Forelimb muscle (tissue), 1 donor: ENCODE measurements around the gene PLA2G4D. TPM values are rescaled to one million over a fixed set of nuclear protein-coding genes. Genes with fewer than 3 reads are reported as not detected.

ENCODE experiments used
- DNase-seq: peaks from one replicate; pipeline ENCODE4 v3.0.0-alpha.2; 2013; ENCODE audit warnings: low read depth
- polyA plus RNA-seq: library from polyadenylated mRNA; unstranded; fragments of 120-200 nt; gene quantifications from one replicate; pipeline ENCODE4 v1.2.1, GENCODE V29; 2013; ENCODE audit not compliant: insufficient read length

The PLA2G4D gene
- 0.14 TPM for polyA plus RNA-seq

DNA sequence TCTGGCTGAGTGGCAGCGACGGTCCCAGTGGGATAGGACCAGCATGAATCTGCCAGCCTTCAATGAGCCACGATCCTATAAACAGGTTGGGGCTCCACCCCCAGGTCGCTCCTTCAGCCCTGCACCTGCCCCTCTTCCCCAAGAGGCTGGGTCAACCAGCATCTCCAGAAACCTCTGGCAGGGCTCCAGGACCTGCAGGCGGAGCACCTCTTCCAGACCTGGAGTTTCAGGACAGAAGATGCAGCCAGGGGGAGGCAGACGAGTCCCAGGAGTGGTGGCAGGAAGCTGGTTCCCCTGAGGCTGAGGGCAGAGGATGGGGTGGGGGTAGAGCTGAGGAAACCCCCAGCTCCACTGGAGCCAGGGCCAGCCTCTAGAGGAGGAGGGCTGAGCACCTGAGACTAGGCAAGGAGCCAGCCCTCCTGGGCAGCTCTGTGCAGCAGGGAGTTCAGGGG, at the start of gene PLA2G4D:
Gene PLA2G4D, minus strand, starts transcription at position 51 of the 452 bp plus-strand sequence. CDS start 103 bp downstream, outside the sequence.
- DNase-seq: no peak

DNA sequence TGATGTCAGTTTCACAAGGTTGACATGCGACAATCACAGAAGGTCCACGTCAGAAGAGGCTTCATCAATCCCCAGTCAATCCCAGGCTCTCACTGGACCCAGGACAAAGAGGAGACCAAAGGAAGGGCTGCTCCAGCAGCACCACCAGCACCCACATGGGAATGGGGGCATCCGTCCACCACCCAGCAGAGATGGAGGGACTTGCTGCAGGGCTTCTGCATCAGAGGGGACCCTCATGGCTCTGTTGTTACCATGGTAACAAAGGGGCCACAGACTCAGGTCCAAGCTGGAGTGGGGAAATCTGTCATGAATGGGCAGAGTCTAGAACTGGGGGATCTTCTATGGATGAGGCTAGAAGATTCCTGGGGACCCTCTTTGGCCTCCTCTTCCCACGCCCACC, 49.0 kb upstream of the PLA2G4D start:
- no peak for DNase-seq

DNA sequence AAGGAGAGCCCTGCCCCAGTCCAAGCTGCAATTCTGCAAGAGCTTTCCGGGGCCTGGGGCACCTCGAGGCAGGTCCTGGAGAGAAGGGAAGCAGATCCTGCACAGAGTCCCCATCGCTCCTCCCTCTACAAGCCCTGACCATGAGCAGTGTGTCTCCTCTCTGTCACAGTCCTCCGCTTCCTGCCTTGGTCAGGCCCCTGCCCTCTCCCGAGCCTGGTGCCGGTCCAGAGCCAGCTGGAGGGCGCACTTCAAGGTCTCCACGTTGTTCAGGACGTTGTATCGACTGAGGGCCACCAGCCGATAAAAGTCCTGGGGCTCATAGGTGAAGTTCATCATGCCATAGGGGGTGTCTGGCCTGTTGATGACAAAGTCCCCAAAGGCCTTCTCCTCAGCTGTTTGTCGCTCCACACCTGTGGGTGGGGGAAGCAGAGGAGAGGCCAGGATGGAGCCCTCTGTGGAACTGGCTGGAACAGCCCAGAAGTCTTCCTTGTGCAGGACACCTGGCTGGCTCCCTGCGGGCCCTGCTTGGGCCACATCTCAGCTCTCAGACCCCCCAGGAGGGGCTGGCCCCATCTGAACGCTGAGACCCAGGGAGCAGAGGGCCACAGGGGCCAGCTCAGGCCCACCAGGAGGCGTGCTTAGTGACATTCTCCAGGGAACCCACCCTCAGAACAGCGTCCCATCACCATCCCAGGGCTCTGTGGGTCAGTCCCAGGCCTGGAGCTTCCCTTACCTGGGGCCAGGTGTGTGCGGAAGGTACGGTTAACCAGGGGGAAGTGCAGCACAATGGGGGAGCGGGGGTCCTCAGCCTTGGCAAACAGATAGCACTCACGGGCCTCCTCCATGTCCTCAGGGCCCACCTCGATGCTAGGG, 47.7 kb upstream of the PLA2G4D start:
- no peak for DNase-seq

DNA sequence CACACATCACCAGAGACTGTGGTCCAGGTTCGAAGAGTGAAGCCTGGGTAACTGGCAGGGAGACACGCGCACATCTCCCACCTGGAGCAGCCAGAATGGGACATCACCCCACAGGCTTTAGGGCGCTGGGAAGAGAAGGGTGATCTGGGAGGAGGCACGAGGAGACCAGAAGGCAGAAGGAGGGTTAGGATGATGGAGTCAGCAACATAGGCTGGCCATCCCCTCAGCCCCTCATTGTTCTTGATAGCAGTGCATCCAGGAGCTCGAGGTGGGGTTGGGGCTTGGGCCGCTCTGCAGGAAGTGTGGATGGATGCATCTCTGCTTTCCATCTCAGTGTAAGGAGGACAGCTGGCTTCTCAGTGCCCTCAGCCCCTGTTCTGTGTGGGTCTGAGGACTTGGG, 46.9 kb upstream of the PLA2G4D start:
- DNase-seq: no peak

GRCh38 chr15:42140383-42141070, 46.2 kb upstream of the PLA2G4D start:
- no peak for DNase-seq

GRCh38 chr15:42139596-42139995, 45.2 kb upstream of the PLA2G4D start:
- no peak for DNase-seq

DNA sequence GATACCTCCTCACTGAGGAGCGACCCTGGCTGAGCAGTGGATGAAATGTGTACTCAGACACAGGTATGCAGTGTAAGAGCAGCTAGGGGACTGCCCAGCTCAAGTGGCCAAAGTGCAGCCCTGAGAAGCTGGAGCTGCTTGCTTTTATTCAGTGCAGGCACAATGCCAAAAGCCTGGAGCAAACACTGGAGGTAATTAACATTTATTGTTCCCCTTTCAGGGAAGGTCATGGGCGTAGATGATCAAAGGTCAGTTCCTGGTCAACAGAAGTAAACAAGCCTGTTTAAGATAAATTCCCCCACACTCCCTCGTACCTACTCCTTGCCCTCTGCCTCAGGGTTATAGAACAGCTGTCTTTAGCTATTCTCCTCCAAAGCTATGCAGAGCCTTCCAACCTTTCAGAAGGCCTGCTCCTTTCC, 44.6 kb upstream of the PLA2G4D start:
- no peak for DNase-seq

- DNase-seq: no peak
Observed at GRCh38 chr15:42138411-42138810, 44.0 kb upstream of the PLA2G4D start.

DNA sequence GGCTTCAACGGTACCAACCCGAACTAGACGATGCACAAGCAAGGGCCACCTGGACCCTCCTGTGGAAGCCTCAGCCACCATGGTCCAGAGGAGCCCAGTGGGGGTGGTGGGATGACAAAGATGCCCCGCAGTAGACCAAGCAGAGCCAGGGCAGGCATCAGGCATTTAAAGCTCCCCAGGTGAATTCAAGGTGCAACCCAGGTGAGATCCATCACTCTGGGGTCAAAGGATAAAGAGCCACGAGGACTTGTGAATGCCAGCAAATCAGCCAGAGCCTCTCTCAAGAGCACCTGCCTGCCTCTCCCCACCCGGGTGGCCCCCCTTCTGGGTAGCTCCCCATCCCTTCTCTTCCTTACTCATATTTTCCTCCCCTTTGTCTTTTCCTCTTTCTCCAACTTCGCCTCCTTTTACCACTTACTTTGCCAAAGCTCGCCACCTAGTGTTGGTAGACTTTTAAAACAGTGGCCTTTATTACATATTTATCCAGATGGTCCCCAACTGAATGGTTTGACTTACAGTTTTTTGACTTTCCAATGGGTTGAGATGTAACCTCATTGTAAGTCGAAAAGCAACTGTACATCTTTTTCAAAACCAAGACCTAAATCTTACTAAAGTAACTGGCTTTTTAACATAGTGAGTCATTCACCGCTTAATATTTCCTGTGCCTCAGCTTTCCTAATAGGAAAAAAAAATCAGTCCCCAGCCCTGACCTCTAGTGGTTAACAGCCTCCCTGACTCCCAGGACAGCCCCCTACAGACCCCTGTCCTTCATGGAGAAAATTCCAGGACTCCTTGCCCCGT, 43.3 kb upstream of the PLA2G4D start:
- DNase-seq: peak; percentile 25

GRCh38 chr15:42136513-42136912, 42.2 kb upstream of the PLA2G4D start:
- no peak for DNase-seq

DNA sequence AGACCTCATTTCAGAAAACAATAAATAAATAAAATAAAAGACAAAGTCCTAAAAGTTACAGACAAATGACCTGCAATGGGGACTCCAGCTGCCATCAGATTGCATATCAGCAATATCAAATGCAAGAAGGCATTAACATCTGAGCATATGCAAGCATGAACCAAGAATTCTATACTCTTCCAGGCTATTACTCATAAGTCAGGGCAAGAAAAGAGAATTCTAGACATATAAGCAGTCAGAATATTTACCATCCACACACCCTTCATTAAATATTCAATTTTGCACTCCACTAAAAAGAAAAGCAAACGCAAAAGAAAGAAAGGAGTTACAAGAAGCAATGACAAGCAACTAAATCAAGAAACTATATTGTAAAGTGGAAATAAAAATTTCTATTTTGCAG, 41.0 kb upstream of the PLA2G4D start:
- DNase-seq: no peak

DNA sequence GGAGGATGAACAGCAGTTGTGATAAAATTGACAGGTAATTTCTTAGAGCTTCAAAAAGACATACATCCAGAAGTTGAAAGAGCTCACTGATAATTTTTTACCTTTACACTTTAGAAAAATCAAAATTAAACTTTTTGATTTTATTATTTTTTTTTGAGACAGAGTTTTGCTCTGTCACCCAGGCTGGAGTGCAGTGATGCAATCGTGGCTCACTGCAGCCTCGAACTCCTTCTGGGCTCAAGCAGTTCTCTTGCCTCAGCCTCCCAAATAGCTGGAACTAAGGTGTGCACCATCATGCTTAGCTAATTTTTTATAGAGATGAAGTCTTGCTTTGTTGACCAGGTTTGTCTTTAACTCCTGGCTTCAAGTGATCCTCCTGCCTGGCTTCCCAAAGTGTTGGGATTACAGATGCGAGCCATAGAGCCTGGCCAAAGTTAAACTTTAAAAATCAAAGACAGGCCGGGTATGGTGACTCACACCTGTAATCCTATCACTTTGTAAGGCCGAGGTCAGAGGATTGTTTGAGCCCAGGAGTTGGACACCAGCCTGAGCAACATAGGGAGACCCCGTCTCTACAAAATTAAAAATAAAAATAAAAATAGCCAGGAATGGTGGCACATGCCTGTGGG, 40.4 kb upstream of the PLA2G4D start:
- DNase-seq: no peak

DNA sequence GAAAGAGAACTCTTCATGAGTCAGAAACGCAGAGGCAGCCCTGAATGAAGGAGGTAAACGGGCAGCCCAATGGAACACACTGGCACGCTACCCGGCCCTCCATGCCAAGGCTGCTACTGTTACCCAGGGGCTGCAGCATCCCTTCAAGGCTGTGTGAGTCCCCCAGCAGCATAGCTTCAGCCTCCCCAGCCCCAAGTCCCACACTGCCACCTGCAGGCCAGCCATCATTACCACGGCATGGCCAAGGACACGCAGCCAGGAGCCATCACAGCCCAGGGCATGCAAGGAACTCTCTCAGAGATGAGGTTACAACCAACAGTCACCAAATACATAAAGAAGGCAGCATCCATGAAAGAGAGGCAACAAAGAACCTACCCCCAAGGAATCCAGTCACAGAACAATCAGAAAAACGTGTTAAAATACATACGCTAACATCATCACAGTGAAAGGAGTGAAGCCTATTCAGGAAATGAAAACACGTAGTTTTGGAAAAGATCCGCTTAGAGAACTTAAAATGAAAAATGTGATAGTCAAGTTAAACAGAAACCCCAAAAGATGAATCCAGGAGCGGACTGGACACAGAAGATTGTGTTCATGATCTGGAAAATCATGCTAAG, 39.6 kb upstream of the PLA2G4D start:
- DNase-seq: no peak

DNA sequence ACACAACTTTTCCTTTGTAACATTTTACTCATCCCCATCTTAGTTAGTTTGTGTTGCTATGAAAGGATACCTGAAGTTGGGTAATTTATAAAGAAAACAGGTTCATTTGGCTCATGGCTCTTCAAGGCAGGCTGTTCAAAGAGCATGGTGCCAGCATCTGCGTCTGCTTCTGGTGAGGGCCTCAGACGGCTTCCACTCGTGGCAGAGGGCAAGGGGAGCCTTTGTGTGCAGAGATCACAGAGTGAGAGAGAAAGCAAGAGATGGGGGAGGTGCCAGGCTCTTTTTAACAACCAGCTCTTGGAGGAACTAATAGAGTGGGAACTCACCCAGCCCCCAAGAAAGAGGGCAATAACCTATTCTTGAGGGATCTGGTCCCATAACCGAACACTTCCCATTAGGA, 39.0 kb upstream of the PLA2G4D start:
- DNase-seq: no peak

DNA sequence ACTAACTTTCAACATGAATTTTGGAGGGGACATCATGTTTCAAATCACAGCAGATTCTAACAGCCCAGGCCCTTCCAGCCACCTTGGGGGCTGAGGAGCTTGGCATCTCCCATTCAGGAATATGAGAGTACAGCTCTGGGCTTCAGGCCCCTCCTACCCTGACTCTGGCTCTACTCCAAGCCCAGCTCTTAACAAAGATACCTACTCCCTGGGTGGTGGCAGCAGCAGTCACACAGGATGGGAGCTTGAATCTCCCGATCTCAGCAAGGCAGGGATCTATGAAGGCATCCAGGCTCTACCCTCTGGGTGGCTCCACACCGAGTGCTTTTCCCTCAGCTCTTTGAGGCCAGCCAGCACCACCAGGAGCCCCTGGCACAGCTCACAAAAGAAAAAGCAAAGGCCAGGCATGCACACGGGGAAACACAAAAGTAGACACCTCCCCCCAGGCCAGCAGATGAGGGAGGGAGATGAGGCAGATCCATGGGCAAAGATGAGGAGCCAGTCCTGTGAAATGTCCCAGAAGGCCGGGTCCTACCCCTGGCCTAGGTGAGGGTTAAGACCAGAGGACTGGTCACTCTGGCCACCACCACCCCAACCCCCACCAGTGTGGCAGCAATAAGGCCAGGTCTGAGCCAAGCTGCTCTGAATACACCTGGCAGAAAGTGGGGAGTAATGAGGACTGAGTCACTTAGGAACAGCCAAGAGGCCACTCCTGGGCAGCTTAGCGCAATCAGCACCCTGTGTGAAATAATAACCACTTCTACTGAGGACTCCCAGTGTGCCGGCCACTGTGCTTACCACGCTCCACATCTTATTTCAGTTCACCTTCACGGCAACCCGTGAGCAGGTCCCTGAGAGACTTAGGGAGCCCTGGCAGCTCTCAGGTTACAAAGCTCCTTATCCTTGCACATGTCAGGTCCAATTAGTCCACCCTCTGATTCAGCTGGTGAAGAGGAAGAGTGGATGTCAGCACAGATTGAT, 37.8 kb upstream of the PLA2G4D start:
- no peak for DNase-seq

DNA sequence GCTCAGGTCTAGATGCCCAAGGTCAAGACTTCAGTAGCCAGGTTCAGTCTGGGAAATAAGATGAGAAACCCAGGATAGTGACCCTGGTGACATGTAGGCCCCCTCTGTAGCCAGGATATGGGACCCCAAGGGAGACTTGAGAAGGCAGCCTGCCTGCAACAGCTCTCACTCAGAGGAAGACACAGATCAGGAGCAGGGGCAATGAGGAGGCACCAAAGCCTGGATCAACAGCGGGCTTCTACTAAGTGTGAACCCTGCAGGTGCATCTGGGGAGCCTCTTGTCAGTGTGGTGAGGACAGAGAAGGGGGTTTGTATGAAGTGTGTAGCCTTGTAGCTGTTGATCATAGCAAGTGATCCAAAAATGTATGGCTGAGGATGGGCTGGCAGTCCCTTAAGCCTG, 36.6 kb upstream of the PLA2G4D start:
- no peak for DNase-seq

DNA sequence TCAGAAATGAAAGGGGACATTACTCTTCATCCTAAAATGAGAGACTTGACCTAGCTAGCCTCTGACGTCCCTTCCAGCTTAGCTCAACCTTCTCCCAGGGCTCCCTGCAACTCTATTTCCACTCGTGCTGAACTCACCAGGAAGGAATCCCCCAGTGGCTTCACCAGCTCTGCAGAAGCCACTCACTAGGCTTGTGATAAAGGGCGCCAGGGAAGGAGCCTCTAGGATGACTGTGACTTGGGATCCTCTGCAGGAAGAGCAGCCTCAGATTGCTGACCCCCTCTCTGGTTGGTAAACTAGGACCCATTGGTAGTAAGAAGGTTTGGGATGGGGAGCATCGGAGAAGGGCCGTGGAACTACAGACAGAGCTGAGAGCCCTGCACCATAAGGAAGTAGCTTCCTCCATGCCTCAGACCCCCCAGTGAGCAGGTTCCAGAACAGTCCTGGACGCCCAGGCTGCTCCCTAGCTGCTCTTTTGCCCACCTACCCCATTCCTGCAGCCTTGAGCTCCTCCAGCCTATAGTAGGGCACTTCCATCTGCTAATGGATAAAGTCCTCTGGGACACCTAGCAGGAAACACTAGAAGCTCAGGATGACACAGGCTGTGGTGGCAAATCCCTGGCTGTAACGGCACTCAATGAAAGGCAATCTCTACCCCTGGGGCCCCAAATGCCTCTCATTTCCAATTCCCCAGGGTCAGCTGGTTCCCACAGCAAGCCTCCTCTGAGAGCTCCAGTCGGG, 36.1 kb upstream of the PLA2G4D start:
- DNase-seq: no peak

DNA sequence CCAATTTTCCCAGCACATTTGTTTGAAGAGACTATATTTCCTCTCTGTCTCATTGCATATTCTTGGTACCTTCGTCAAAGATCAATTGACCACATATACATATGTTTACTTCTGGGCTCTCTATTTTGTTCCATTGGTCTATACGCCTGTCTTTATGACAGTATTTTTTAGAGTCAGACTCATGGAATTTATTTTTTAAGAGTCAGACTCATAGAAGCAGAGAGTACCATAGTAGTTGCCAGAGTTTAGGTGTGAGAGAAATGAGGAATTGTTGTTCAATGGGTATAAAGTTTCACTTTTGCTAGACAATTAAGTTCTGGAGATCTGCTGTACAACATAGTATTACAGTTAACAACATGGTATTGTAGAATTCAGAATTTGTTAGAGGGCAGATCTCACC, 35.0 kb upstream of the PLA2G4D start:
- no peak for DNase-seq

- DNase-seq: no peak
Observed at GRCh38 chr15:42128476-42128875, 34.1 kb upstream of the PLA2G4D start.
